GM19328 (cell line): Measurements from ENCODE around the gene TAPT1.

Source experiments
- ATAC-seq: cut with Tn5 transposase; IDR thresholded peaks from one replicate; pipeline ENCODE4 v1.9.1; 2021; ENCODE audit warnings: mild to moderate bottlenecking, moderate library complexity; ENCODE audit not compliant: unreplicated experiment

TAPT1 gene

DNA sequence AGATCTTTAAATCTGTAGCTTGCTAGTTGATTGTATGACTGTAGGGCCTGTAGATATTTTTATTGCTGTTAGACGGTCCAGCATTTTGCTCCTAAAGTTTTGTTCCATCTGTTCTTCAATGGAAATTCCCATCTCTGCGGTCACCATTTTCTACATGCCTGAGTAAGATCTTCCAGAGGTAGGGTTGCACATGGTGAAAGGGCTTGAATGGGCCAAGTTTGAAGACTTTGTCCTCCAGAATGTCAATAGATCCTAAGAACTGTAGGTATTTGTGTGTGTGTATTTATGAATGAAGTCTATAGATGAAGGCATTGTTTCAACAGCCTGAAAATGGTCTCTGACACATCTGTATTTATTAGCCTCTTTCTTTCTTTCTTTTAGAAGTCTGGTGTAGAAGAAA is 22.3 kb upstream of the TAPT1 start:
- no peak for ATAC-seq

- no peak for ATAC-seq
Measured at GRCh38 chr4:16245241-16245640, 19.0 kb upstream of the TAPT1 start.

DNA sequence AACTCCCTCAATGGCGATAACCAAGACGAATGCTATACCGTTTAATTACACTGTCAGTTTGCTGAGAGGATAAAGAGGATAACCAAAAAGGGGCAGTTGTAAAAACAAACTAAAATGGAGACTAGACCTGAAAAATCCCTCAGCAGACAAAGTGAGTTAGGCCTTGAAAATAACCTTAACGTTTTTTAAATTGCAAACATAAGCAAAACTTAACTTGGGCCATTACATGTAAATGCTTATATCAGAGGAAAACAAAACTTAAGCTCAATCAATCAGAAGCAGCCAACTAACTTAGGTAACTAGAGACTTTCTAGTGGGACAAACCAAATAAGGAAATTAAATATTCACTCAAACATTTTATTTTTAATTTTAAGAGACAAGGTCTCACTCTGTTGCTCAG is 17.0 kb upstream of the TAPT1 start:
- ATAC-seq = no peak

GRCh38 chr4:16240300-16240699 is 14.0 kb upstream of the TAPT1 start:
- ATAC-seq = no peak

- no peak for ATAC-seq
Measured at GRCh38 chr4:16239086-16239485, 12.8 kb upstream of the TAPT1 start.

- no peak for ATAC-seq
Measured at GRCh38 chr4:16238327-16238726, 12.1 kb upstream of the TAPT1 start.

DNA sequence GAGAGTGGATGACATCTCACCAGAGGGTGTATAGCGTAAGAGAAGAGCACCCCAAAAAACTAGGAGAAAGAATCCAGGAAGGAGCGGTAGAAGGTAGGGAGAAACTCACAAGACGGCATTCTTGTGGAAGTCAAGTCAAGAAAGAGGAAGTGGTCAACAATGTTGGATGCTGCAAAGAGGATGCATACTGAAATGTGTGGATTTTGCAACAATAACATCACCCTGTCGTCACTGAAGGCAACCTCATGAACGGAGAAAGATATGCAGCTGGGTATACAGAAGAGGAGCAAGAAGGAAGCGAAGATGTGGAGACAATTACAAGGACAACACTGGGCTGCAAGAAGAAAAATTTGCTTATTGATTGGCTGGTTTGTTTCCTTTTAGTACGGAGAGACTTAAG is 11.4 kb upstream of the TAPT1 start:
- ATAC-seq = no peak

DNA sequence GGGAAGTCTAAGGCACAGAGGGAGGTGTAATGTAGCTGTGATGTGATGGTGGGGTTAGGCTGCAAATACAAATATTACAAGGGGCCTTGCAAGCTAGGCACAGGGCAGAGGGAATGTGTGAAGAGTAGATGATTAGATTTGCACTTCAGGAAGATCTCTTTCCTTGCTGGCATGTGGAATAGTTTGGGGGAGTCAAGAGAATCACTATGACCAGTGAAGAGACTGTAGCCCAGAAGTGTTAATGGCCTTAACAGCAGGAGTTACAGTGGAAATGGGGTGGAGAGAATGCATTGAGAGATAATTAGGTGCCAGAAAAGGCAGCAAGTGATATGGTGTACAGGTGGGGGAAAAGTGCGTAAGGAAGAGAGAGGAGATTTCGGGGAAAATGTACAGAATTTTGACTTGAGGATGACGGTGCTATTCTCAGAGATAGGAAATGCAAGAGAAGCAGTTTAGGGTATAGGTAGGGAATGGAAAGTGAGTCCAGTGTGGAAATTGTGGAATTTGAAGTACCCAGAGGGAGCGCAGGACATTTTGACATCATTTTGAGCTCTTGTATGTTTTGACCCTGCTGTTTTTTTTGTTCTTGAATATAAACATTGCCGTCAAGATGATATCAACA is 10.2 kb upstream of the TAPT1 start:
- ATAC-seq = no peak

GRCh38 chr4:16235209-16235608 is 8.9 kb upstream of the TAPT1 start:
- no peak for ATAC-seq

- no peak for ATAC-seq
Measured at GRCh38 chr4:16233569-16234177, 7.4 kb upstream of the TAPT1 start.

- no peak for ATAC-seq
Measured at GRCh38 chr4:16231570-16232245, 5.4 kb upstream of the TAPT1 start.

GRCh38 chr4:16230308-16230707 is 4.0 kb upstream of the TAPT1 start:
- no peak for ATAC-seq

DNA sequence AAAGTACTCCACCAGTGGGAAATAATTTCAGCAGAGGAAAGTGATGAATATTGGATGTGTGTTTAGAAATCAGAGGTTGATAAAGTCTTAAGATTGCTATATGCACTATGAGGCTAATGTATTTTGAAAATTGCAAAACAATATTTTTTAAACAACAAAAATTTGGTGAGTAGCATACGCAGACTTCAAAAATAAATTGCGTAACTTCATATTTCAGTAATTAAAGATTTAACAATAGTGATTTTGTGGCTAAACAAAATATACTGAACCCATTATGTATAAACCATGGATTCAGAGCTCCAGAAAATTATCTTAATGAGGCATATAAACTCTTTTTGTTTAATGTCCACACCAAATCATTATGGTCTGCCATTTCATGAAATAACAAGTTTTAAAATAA is 3.3 kb upstream of the TAPT1 start:
- no peak for ATAC-seq

DNA sequence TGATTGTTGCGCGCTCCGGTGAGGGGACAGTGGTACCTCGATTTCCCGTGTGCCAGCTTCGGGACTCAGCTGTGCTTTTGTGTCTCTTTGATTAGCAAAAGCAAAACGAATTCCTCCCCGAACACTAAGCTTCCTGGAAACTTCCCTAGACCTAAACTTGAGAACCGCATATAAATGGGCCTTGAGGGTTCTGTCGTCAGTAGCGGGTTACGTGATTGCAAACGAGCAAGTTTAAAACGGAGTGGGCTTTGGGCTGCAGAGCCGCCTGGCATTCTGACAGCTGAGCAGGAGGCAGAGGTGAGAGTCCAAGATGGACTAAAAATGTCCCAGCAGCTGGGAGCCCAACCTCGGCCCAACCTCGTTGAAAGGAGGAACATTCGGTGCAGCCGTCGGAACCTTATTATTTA is 1.2 kb upstream of the TAPT1 start:
- no peak for ATAC-seq

DNA sequence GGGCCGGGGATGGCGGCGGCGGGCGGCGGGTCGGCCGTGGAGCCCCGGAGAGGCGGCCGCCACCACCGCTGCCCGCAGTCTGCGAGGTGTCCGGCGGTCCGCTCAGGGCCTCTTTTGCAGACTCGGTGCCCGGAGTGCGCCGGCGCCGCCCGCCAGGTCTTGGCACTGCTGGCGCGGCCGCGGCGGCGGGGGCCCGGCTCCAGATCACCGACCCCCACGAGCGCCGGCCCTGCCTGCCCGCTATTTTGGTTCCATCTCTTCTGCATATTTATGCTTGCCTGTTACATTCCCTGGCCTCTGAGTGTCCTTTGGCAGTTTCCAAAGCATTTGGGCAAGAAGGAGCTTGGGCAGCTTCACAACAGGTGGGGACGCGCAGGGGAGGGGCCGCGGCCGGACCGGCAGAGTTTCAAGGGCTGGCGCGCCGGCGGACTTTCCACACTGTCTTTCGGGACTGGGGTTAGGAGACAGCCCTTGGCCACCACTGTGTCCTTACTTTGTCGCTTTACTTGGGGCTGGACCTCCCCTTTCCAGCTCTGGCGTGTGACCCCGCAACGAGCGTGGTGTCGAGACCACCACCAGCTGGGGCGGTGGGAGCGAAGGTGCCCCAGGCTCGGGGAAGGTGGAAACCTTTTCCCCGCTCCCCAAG is 668 bp upstream of the TAPT1 start:
- peak; percentile 32 for ATAC-seq

GRCh38 chr4:16225167-16225862 is 956 bp downstream of the TAPT1 start:
- ATAC-seq = no peak

DNA sequence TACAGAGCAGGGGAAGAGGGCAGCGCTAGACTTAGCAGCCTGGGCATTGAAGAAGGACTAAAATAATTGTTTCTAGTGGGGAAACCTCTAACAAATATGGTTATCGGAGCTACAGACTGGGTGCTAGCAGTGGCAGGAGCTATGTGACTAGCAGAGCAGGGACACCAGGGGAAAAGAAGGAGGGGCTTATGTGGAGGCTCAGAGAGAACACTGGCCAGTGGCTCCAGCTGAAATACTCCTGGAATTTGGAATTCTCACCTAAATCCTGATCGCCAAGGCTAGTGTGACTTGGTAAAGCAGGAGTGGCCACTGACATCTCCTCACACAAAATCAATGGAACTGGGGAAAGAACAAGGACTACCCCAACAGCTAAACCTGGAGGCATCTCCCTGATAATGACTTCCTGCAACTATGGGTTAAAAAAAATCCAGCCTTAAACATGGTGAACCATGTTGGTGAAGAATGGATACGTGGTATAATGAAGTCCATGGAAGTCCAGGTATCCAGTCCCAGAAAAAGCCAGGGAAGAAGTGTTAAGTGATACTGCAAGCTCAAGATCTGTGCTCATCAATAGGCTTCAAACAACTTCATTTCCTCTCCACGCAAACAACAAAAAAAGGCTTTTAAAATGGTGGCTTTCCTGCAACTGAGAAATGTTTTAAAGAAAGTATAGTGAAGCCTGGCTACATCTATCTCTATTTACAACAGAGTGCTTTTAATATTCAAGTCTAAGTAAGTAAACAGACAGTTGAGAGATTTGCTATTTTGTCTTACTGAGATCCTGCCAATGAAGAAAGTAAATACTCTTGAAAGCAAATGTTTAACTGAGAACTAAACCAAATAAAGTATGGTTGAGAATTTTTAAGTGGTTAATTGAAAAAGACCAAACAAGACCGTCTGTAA is 1.8 kb downstream of the TAPT1 start:
- no peak for ATAC-seq

DNA sequence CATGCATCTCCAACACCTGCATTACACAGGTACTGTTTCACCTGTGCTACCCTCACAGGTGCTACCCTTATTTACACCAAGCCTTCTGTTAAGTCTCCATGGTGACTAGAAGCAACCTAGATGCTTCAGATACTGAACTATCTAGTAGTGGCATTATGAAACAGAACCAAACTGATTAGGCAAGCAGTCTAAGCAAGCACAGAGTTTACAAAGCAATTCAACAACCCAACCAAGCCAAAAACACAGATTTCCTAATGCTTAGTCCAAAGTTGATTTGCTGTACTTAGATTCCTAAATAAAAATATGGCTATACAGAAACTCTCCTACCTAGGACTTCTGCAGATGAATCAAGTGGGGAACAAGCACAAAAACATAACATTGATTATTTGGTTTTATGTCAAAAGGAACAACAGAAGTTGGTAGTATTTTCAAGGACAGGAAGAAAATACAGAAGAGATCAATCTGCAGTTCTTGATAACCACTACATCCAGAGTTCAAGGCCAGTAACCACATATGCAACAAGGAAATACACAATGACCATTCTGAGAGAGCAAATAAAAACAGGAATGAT is 3.2 kb downstream of the TAPT1 start:
- ATAC-seq = no peak

GRCh38 chr4:16218950-16219349 is 7.3 kb downstream of the TAPT1 start:
- no peak for ATAC-seq
